K562 (cell line): ENCODE data around the gene CDC42BPB. TPM values are rescaled to one million over a fixed set of nuclear protein-coding genes. Genes with fewer than 3 reads are reported as not detected.
A peak's percentile ranks its signal among the peaks of the same experiment; 100 is the strongest.

Source experiments
- ATAC-seq: fragments of 200-7000 bp; cut with Tn5 transposase; 3 replicates; pipeline ENCODE4 v1.9.1; 2020; ENCODE audit warnings: moderate library complexity
- BruUV-seq: library from RNA; stranded (reverse); fragments of 400-500 nt; replicated peaks from 2 replicates; lab custom pipeline; 2021; lab: Mats Ljungman, UMichigan
- CTCF ChIA-PET: fragments of 300-600 bp; formaldehyde crosslinking; extraction: SDS; loops from one replicate; lab custom pipeline; 2021; ENCODE audit warnings: low intra/inter-chr PET ratio; lab: Yijun Ruan, JAX
- POLR2A ChIA-PET: fragments of 300-600, 350-650 bp; sonication (Branson Sonifier 250); formaldehyde crosslinking; extraction: SDS; loops from one replicate; lab custom pipeline; 2021; ENCODE audit warnings: antibody characterized with exemption, inconsistent platforms; lab: Yijun Ruan, JAX
- DNase-seq, 4 experiments: peaks; one replicate each; pipeline versions ENCODE4 v3.0.0 to v3.0.0-alpha.2; 2011 to 2018; ENCODE audit warnings: low spot score in 3 of 4, mixed read lengths in 3 of 4; ENCODE audit errors: extremely low read depth in 1 of 4
- FAIRE-seq: peaks from 2 replicates; lab custom pipeline; 2011; peaks lifted over from hg19 to GRCh38; lab: Jason Lieb, UNC
- H2AFZ ChIP-seq: 2 replicates; pipeline ENCODE4 v1.6.0; 2011; ENCODE audit warnings: low read depth, low read length, control low read depth, inconsistent platforms
- H3K27ac ChIP-seq: fragments of 200-600 bp; 3 replicates; pipeline ENCODE4 v1.8.0; 2011; ENCODE audit warnings: low read depth, mild to moderate bottlenecking, control low read depth, inconsistent platforms, low read length, moderate library complexity, mixed read lengths; ENCODE audit errors: extremely low read depth
- H3K27me3 ChIP-seq, 2 experiments: fragments of 300-600 bp in 1 of 2; 2 replicates in 1 of 2; 3 replicates in 1 of 2; pipeline versions ENCODE4 v1.6.0 to v1.8.0; 2011; ENCODE audit warnings: inconsistent platforms in 2 of 2, low read length in 2 of 2, mild to moderate bottlenecking in 1 of 2, mixed read lengths in 1 of 2, moderate library complexity in 1 of 2; ENCODE audit not compliant: control insufficient read depth in 2 of 2, insufficient read depth in 2 of 2
- H3K36me3 ChIP-seq: fragments of 300-600 bp; 3 replicates; pipeline ENCODE4 v1.8.0; 2011; ENCODE audit warnings: mild to moderate bottlenecking, low read length, inconsistent platforms; ENCODE audit not compliant: control insufficient read depth, insufficient read depth
- H3K4me1 ChIP-seq, 2 experiments: fragments of 200-600 bp in 1 of 2; replicated peaks in 1 of 2; 2 replicates in 1 of 2; 3 replicates in 1 of 2; pipeline versions ENCODE4 v1.5.1 to v1.8.0; 2011; ENCODE audit warnings: inconsistent platforms in 2 of 2, low read length in 2 of 2, mild to moderate bottlenecking in 1 of 2, mixed read lengths in 1 of 2, moderate library complexity in 1 of 2; ENCODE audit not compliant: control insufficient read depth in 2 of 2, insufficient read depth in 2 of 2
- H3K4me2 ChIP-seq: 2 replicates; pipeline ENCODE4 v1.6.1; 2011; ENCODE audit warnings: low read length, control low read depth, inconsistent platforms, mixed read lengths; ENCODE audit not compliant: insufficient read depth
- H3K4me3 ChIP-seq: fragments of 200-600 bp; sonication (generic), shearing (Covaris generic); 2 replicates; pipeline ENCODE4 v1.5.1; 2016; ENCODE audit warnings: control low read depth, inconsistent platforms
- H3K79me2 ChIP-seq: fragments of 200-600 bp; 3 replicates; pipeline ENCODE4 v1.8.0; 2011; ENCODE audit warnings: low read length, inconsistent platforms; ENCODE audit not compliant: control insufficient read depth, insufficient read depth
- H3K9ac ChIP-seq, 2 experiments: 2 replicates each; pipeline versions ENCODE4 v1.6.0 to v1.6.1; 2011; ENCODE audit warnings: low read depth in 2 of 2, low read length in 2 of 2, control low read depth in 1 of 2, inconsistent platforms in 1 of 2, mild to moderate bottlenecking in 1 of 2, mixed read lengths in 1 of 2; ENCODE audit not compliant: insufficient read depth in 1 of 2
- H3K9me1 ChIP-seq: one replicate; pipeline ENCODE4 v1.6.0; 2011; ENCODE audit warnings: inconsistent platforms, mild to moderate bottlenecking, low read length, moderate library complexity; ENCODE audit not compliant: control insufficient read depth, insufficient read depth
- H3K9me3 ChIP-seq: replicated peaks from 2 replicates; pipeline ENCODE4 v1.5.1; 2011; ENCODE audit warnings: low read depth, low read length, inconsistent platforms; ENCODE audit not compliant: control insufficient read depth, insufficient read depth
- H4K20me1 ChIP-seq: replicated peaks from 2 replicates; pipeline ENCODE4 v1.6.1; 2011; ENCODE audit warnings: low read length, inconsistent platforms, mixed read lengths; ENCODE audit not compliant: control insufficient read depth, insufficient read depth
- CHCHD3 ChIP-seq: fragments of 250-450 bp; sonication (Bioruptor Pico); IDR thresholded peaks from 2 replicates; pipeline ENCODE4 v2.1.2; 2022; ENCODE audit warnings: mild to moderate bottlenecking
- NR1H2 ChIP-seq: sonication (generic); formaldehyde crosslinking; IDR thresholded peaks from 2 replicates; pipeline ENCODE4 v1.4.0; 2020; ENCODE audit warnings: mild to moderate bottlenecking, missing genetic modification reagents
- NR2C1 ChIP-seq, 2 experiments: fragments of 450-650 bp; IDR thresholded peaks; 2 replicates each; pipeline ENCODE4 v1.6.1; 2017; ENCODE audit warnings: mild to moderate bottlenecking in 2 of 2, antibody characterized with exemption in 1 of 2, inconsistent platforms in 1 of 2, missing compliant biosample characterization in 1 of 2, missing genetic modification characterization in 1 of 2
- SNIP1 ChIP-seq: fragments of 450-650 bp; IDR thresholded peaks from 2 replicates; pipeline ENCODE4 v1.7.1; 2017; ENCODE audit warnings: low read depth, mild to moderate bottlenecking
- XRCC3 ChIP-seq: fragments of 450-650 bp; IDR thresholded peaks from 2 replicates; pipeline ENCODE4 v1.6.1; 2017; ENCODE audit warnings: mild to moderate bottlenecking, moderate library complexity
- XRCC4 ChIP-seq: IDR thresholded peaks from one replicate; pipeline ENCODE4 v1.6.1; 2011; ENCODE audit not compliant: insufficient read depth, insufficient read length; ENCODE audit errors: extremely low read depth
- ZFPM2 ChIP-seq: fragments of 250-450 bp; sonication (Bioruptor Pico); IDR thresholded peaks from 2 replicates; pipeline ENCODE4 v1.5.1; 2022; ENCODE audit warnings: mild to moderate bottlenecking
- ZNF696 ChIP-seq: fragments of 250-450 bp; sonication (Bioruptor Pico); conservative IDR thresholded peaks from 2 replicates; pipeline ENCODE4 v1.4.0; 2020; ENCODE audit warnings: mild to moderate bottlenecking, moderate library complexity
- WGBS: fragments of 100-300 bp; shearing (Covaris generic); methylation state at CpG from one replicate; pipeline ENCODE4 v1.1.6; 2016; ENCODE audit warnings: low coverage, mixed read lengths; ENCODE audit not compliant: insufficient coverage; ENCODE audit errors: missing lambda C conversion rate; 5-methylcytosine and 5-hydroxymethylcytosine counted together
- in situ Hi-C: fragments of 300-500 bp; cut with MboI; formaldehyde crosslinking; loops from 4 replicates; pipeline ENCODE4 v1.15.0; 2018; ENCODE audit warnings: inconsistent platforms, mixed read lengths
- intact Hi-C: fragments of 100-400 bp; cut with micrococcal nuclease; formaldehyde crosslinking; loops from 2 replicates; pipeline ENCODE4 v1.14.2; 2022
- polyA plus RNA-seq, 8 experiments: library from polyadenylated mRNA; depleted of rRNA in 4 of 8; stranded (reverse) in 5 of 8; unstranded in 3 of 8; fragments of >200 nt; fragmentation: Nextera tagmentation in 2 of 8; fragmentation: Illumina TruSeq in 1 of 8; extraction: Ambion mirVana in 2 of 8; extraction: Trizol in 1 of 8; gene quantifications; 2 replicates each; pipeline versions ENCODE4 v1.2.1 to v1.2.3, GENCODE V29; 2011 to 2014; ENCODE audit warnings: inconsistent platforms in 1 of 8, missing spikeins in 1 of 8
- total RNA-seq, 7 experiments: library from RNA; depleted of rRNA in 6 of 7; stranded (reverse); fragments of >200 nt in 6 of 7; fragmentation: Illumina TruSeq in 2 of 7; extraction: Trizol in 2 of 7; gene quantifications; 2 replicates each; pipeline versions ENCODE4 v1.2.1 to v1.2.3, GENCODE V29; 2011 to 2021; ENCODE audit warnings: low replicate concordance in 1 of 7
- TF ChIP-seq, protein P1 (sequence below): fragments of 450-650 bp; formaldehyde crosslinking; IDR thresholded peaks from 2 replicates; pipeline ENCODE4 v1.4.0; 2022; ENCODE audit warnings: missing genetic modification characterization

The CDC42BPB gene
- total and polyA plus RNA-seq, 9 of the 15 experiments (the other 6 are each of a cell fraction or from before 2014, with no cell fraction given) = 0.07 to 24.3 (median 12.6) TPM

DNA sequence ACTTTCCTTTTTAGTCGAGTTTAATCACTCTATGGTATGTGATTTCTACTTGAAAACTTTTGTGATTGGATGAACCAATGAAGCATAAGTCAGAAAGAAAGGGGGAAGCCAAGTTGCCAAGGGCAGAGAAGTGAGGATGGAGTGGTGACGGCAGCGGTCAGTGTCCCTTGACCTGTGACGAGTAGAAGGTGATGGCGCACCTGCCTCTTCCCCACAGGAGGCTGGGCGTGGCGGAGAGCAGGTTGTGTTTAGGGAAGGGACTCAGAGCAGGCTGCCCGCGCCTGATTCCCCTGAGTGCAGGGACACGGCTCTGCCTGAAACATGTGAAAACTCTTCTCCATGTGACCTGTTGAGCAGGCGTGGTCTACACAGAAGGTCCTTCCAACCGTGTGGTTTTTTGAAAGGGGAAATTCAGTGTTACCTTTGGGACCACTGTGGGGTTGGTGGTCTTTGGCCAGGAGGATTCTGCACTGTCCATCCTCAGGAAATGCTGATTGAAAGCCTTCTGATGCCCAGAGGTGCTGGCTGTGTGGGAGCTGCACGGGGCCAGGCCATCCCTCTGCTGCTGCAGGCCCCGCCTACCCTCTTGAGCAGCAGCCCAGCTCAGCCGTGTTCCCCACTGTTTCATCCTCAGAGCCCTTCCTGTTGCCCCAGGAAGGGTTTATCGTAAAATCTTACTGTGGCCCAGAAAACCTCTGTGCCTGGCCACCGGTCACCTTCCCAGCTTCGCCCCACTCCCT is 158.4 kb downstream of the CDC42BPB start:
- Histone ChIP-seq H3K4me3 (no peak overlapping the region), H3K9ac (no peak overlapping the region), H3K4me1 (peaks cover 0 to 5% of the 10 kb centered on the region in 2 experiments; a peak in 2 of 5 replicates), H3K79me2 (no peaks in the 10 kb centered on the region), H3K27ac (no peak overlapping the region), H2AFZ (no peak overlapping the region), H3K9me1 (no peaks in the 10 kb centered on the region), H3K27me3 (no peaks in the 10 kb centered on the region), H3K36me3 (peaks cover 16% of the 10 kb centered on the region; the same call in 1 of the 3 replicates), H4K20me1 (no peaks in the 10 kb centered on the region), H3K4me2 (no peak overlapping the region), H3K9me3 (no peaks in the 10 kb centered on the region)
- TF ChIP-seq XRCC4 (no peak), ZNF696 (CRISPR knock-in tag) (no peak)
- WGBS = 72% methylated on average over 13 of the region's 18 CpGs
- ChIA-PET CTCF (no interaction called here), POLR2A (interaction anchor here (0.6 kb wide), 1 partner anchor 11 kb away, joined by 3 read pairs; no protein-coding TSS in a partner anchor)
- DNase-seq (no peak), FAIRE-seq (no peak), ATAC-seq (no peak)
- no TSS peak for BruUV-seq
- intact Hi-C loops (no loop called here), in situ Hi-C loops (no loop called here)

DNA sequence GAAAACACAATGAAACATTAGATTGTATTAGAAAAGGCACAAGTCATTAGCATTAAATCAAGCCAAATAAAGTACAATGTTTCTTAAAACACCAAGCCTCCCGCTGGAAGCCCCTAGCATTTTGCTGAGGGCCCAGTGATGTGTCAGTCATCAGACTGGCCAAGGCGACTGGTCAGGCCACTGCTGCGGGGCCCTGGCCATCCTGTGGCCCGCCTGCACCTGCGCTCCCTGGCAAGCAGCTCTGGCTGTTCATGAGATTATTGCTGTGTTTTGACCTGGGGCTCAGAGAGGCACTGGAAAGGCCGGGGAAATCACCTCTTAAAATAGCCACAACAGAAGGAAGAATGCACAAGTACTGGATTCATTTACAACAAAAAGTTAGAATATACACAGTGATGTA is 159.1 kb downstream of the CDC42BPB start:
- no peaks in the 10 kb centered on the region for H3K27me3 ChIP-seq
- BruUV-seq = no TSS peak
- intact Hi-C loops (no loop called here), in situ Hi-C loops (no loop called here)
- WGBS = 84% methylated on average over 6 of the region's 6 CpGs
- H3K4me2 ChIP-seq = no peak overlapping the region
- DNase-seq (no peak), ATAC-seq (no peak), FAIRE-seq (no peak)
- H3K4me1 ChIP-seq = peaks cover 0 to 5% of the 10 kb centered on the region in 2 experiments; a peak in 2 of 5 replicates
- no peak overlapping the region for H2AFZ ChIP-seq
- no peaks in the 10 kb centered on the region for H3K79me2 ChIP-seq
- peak overlapping the region in 1 of 2 experiments; percentile 35; a peak in 1 of 4 replicates for H3K9ac ChIP-seq
- H3K9me3 ChIP-seq = no peaks in the 10 kb centered on the region
- CTCF ChIA-PET = no interaction called here
- H3K27ac ChIP-seq = no peak overlapping the region
- H3K9me1 ChIP-seq = no peaks in the 10 kb centered on the region
- no peaks in the 10 kb centered on the region for H4K20me1 ChIP-seq
- peaks cover 19% of the 10 kb centered on the region; the same call in 1 of the 3 replicates for H3K36me3 ChIP-seq
- TF ChIP-seq ZFPM2 (no peak), CHCHD3 (CRISPR knock-in tag) (no peak), SNIP1 (no peak), NR2C1 (IDR thresholded peaks at IDR 0.05) (no peak), NR2C1 (tag; IDR thresholded peaks at IDR 0.05) (no peak), XRCC3 (no peak), NR1H2 (no peak)
- TF ChIP-seq, protein P1, sequence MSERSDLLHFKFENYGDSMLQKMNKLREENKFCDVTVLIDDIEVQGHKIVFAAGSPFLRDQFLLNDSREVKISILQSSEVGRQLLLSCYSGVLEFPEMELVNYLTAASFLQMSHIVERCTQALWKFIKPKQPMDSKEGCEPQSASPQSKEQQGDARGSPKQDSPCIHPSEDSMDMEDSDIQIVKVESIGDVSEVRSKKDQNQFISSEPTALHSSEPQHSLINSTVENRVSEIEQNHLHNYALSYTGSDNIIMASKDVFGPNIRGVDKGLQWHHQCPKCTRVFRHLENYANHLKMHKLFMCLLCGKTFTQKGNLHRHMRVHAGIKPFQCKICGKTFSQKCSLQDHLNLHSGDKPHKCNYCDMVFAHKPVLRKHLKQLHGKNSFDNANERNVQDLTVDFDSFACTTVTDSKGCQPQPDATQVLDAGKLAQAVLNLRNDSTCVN (CRISPR knock-in tag) = no peak
- POLR2A ChIA-PET = no interaction called here
- no peak overlapping the region for H3K4me3 ChIP-seq
